ENCODE measurements around the gene TMPRSS4. TPM values are rescaled to one million over a fixed set of nuclear protein-coding genes. Genes with fewer than 3 reads are reported as not detected.

The TMPRSS4 gene
- total RNA-seq, 1 experiment from 2014 or later, result not detected

GRCh38 chr11:118135796-118136165 is 58.9 kb downstream of the TMPRSS4 start:
- Histone ChIP-seq H3K18ac (ENCODE audit: insufficient read length, low read depth, low read length) (no peak overlapping the region), H3K14ac (ENCODE audit: insufficient read depth, low read length) (no peak overlapping the region), H3K27ac (ENCODE audit: insufficient read length, low read depth, low read length) (no peak overlapping the region), H2BK20ac (ENCODE audit: low read depth, low read length, poor library complexity, severe bottlenecking) (no peak overlapping the region), H2BK15ac (ENCODE audit: low read depth, low read length) (no peak overlapping the region), H3K9ac (ENCODE audit: extremely low read depth, insufficient read length, low read length) (no peak overlapping the region), H2AFZ (ENCODE audit: low read length) (no peak overlapping the region), H4K8ac (replicated peaks; ENCODE audit: insufficient read length, low read depth, low read length) (no peak overlapping the region), H3K79me2 (ENCODE audit: insufficient read depth, low read length) (no peaks in the 10 kb centered on the region), H2BK12ac (ENCODE audit: insufficient read length, low read depth, low read length) (no peak overlapping the region), H3T11ph (ENCODE audit: low read length) (no peak overlapping the region), H3K23ac (ENCODE audit: insufficient read length, low read depth, low read length) (no peak overlapping the region), H2BK120ac (ENCODE audit: low read depth, low read length, poor library complexity, severe bottlenecking) (no peak overlapping the region), H2AK5ac (ENCODE audit: insufficient read length, low read length) (no peak overlapping the region), H3K4ac (ENCODE audit: low read depth, low read length) (no peak overlapping the region), H3K56ac (ENCODE audit: insufficient read length, low read depth, low read length) (no peak overlapping the region), H3K4me1 (ENCODE audit: insufficient read depth, low read length) (no peaks in the 10 kb centered on the region), H3K4me2 (ENCODE audit: insufficient read depth, insufficient read length, low read length) (no peak overlapping the region), H3K9me3 (ENCODE audit: control insufficient read depth, low read depth, low read length) (no peaks in the 10 kb centered on the region), H2BK5ac (ENCODE audit: insufficient read length, low read length) (no peak overlapping the region), H3K79me1 (ENCODE audit: insufficient read depth, low read depth, low read length, poor library complexity, severe bottlenecking) (no peaks in the 10 kb centered on the region), H4K5ac (ENCODE audit: insufficient read length, low read depth, low read length) (no peak overlapping the region), H3K23me2 (ENCODE audit: insufficient read length, low read depth, low read length, poor library complexity, severe bottlenecking) (no peaks in the 10 kb centered on the region), H4K20me1 (ENCODE audit: control insufficient read depth, insufficient read depth, insufficient read length) (no peaks in the 10 kb centered on the region), H3K27me3 (ENCODE audit: insufficient read depth, low read length) (no peaks in the 10 kb centered on the region), H4K91ac (ENCODE audit: insufficient read length, low read depth, low read length) (no peak overlapping the region)
- TF ChIP-seq, protein P1, sequence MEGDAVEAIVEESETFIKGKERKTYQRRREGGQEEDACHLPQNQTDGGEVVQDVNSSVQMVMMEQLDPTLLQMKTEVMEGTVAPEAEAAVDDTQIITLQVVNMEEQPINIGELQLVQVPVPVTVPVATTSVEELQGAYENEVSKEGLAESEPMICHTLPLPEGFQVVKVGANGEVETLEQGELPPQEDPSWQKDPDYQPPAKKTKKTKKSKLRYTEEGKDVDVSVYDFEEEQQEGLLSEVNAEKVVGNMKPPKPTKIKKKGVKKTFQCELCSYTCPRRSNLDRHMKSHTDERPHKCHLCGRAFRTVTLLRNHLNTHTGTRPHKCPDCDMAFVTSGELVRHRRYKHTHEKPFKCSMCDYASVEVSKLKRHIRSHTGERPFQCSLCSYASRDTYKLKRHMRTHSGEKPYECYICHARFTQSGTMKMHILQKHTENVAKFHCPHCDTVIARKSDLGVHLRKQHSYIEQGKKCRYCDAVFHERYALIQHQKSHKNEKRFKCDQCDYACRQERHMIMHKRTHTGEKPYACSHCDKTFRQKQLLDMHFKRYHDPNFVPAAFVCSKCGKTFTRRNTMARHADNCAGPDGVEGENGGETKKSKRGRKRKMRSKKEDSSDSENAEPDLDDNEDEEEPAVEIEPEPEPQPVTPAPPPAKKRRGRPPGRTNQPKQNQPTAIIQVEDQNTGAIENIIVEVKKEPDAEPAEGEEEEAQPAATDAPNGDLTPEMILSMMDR (conservative IDR thresholded peaks at IDR 0.05), result no peak
- no peak for DNase-seq
- H3K27me3 Mint-ChIP-seq (ENCODE audit: low read depth), result peaks cover 48% of the 10 kb centered on the region
- H3K27ac Mint-ChIP-seq, result no peak overlapping the region
- H3K4me3 Mint-ChIP-seq, result no peak overlapping the region
- WGBS (ENCODE audit: extremely low coverage, insufficient read length, low lambda C conversion rate), result no CpG with 5 or more reads among the region's 5 CpGs
- H3K36me3 Mint-ChIP-seq (ENCODE audit: insufficient read depth in 1 of 3, low read depth in 3 of 3), result no peaks in the 10 kb centered on the region
- H3K4me1 Mint-ChIP-seq, result peaks cover 5 to 6% of the 10 kb centered on the region in 2 experiments
- no peaks in the 10 kb centered on the region for H3K9me3 Mint-ChIP-seq
